Measurements from ENCODE around the gene FOXR1.
"Not testable (repeated sequence)": the region's sequence is repeated elsewhere in the genome, so short reads cannot be mapped to it uniquely, and the experiment has no call there.

The FOXR1 gene

GRCh38 chr11:118998388-118998717 is 26.8 kb downstream of the FOXR1 start:
- DNase-seq = no peak

DNA sequence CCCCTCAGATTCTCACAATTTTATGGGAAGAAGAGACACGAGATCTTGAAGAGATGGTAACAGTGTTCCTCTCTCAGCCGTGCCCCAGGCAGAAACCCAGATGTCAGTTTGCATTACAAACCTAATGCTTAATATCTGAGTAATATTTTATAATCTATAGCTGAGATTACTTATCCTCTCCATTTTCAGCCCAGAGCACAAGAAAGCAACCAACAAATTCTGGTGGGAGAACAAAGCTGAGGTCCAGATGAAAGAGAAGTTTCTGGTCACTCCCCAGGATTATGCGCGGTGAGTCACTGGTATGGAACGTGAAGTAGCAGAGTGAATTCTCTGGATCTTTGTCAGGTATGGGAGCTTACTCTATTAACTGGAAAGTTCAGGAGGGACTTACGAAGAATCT is 27.3 kb downstream of the FOXR1 start:
- DNase-seq = no peak

- no peak for DNase-seq
Observed at GRCh38 chr11:119000906-119001305, 29.3 kb downstream of the FOXR1 start.

DNA sequence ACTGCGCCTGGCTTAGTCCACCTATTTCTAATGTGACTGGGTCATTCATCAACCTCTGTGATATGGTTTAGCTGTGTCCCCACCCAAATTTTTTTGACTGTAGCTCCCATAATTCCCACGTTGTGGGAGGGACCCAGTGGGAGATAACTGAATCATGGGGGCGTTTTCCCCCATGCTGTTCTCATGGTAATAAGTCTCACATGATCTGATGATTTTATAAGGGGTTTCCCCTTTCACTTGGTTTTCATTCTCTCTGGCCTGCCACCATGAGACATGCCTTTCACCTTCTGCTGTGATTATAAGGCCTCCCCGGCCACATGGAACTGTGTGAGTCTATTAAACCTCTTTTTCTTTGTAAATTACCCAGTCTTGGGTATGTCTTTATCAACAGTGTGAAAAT is 35.1 kb downstream of the FOXR1 start:
- no peak for DNase-seq

- DNase-seq = no peak
Observed at GRCh38 chr11:119011476-119012053, 40.0 kb downstream of the FOXR1 start.

GRCh38 chr11:119012629-119013170 is 41.1 kb downstream of the FOXR1 start:
- DNase-seq = no peak

GRCh38 chr11:119014209-119014924 is 42.8 kb downstream of the FOXR1 start:
- DNase-seq = no peak

DNA sequence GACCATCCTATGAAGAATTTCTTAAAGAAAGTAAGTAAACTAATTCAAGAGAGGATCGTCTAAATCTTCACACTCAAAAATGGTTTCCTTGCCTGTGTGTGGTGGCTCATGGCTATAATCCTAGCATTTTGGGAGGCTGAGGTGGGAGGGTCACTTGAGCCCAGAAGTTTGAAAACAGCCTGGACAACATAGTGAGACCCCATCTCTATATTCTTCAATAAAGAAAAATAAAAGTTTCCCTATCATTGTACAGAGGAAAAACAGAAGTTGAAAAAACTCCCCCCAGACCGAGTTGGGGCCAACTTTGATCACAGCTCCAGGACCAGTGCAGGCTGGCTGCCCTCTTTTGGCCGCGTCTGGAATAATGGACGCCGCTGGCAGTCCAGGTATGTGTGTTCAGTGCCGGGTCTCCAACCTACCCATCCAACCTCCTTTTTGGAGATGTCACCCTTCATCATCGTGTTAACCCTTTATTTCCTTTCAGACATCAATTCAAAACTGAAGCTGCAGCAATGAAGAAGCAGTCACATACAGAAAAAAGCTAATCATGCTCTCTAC is 43.6 kb downstream of the FOXR1 start:
- no peak for DNase-seq

DNA sequence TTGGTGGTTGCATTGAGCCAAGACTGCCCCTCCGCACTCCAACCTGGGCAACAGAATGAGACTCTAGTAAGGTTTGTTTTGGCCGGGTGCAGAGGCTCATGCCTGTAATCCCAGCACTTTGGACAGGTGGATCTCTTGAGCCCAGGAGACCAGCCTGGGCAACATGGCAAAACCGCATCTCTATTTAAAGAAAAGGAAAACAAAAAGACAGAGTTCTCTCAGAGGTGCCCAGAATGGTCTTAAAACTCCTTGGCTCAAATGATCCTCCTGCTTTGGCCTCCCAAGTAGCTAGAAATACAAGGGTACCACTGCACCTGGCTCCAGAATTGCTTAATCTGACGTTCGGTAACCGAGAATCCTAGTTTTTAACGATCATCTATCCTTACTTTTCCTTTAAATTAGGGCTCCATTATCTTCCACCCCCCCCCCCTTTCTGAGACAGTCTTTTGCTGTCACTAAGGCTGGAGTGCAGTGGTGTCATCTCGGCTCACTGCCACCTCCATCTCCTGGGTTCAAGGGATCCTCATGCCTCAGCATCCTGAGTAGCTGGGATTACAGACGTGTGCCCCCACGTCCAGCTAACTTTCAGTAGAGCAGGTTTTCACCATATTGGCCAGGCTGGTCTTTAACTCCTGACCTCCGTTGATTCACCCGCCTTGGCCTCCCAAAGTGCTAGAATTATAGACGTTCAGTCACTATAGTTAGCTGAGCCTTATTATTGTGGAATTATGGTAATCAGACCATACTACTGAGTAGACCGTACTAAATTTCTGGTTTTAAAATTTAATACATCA is 44.9 kb downstream of the FOXR1 start:
- no peak for DNase-seq

DNA sequence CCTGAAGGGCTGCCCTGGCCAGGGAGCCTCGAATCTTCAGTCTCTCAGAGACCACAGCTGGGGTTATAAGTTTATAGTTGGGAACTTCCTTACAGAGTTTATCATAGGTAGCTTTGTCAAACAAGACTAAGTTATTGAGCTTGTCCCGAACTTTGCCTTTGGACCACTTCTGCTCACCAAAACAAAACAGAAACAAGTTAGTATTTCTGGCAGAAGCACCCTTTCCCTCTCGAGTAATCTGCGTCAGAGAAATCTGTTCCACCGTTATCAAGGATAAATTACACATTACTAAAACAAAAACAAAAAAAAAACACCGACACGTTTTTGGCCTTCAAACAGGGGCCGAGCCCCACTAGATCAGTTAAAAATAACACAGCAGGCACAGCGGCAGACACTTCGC is 45.8 kb downstream of the FOXR1 start:
- not testable (repeated sequence) for DNase-seq

DNA sequence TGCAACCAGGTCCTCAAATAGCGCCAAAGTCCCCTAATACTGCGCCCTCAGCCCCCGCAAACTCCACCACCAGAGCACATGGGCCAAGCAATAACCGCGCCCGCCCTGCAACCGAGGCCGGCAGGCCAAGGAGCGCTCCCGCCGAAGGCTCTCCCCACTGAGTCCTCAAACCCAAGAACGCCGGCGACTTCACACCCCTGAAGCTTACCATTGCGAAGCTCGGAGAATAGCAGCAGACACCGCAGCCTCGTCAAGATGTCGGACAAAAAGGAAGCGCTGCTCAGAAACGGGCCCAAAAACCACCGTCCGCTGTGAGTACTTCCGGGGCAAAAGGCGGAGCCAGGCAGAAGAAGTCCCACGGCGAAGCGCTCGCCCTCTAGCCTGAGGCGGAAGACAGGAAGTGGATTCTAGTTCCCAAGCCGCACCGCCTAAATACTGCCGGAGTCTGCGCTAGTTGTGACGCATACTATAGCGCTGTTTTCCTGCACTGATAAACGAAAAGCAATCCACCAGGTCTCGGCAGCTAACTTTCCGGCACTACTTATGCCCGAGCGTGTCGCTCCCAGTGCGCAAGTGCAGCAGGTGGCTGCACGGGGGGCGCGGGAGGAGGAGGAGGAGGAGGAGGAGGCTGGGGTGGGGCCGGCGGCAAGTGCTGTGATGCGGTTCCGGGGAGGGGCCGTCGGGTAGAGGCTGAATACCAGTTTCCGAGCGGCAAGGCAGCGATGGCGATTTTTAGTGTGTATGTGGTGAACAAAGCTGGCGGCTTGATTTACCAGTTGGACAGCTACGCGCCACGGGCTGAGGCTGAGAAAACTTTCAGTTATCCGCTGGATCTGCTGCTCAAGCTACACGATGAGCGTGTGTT is 46.7 kb downstream of the FOXR1 start, which contains the start of the genes RPS25 and TRAPPC4:
Gene RPS25, minus strand, starts transcription at position 270 of the 865 bp plus-strand sequence. Its CDS starts 59 bp downstream, at position 211.
Gene TRAPPC4, plus strand, starts transcription at position 693 of the 865 bp plus-strand sequence. Its CDS starts 30 bp downstream, at position 723.
- DNase-seq = peak; percentile 100

GRCh38 chr11:119019996-119020395 is 48.4 kb downstream of the FOXR1 start:
- DNase-seq = no peak

DNA sequence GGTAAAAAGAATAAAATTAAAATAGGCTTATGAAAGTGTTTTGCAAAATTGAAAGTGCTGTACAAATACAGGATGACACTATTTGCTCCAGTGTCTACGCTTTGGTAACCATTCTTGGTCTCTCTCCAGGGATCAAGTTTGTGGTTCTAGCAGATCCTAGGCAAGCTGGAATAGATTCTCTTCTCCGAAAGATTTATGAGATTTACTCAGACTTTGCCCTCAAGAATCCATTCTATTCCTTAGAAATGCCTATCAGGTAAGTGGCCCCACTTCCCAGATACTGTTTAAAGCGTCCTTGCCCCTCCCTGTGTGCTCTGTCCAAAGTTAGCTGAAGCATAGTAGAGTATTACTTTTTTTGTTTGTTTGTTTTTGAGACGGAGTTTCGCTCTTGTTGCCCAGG is 50.1 kb downstream of the FOXR1 start:
- DNase-seq = no peak

DNA sequence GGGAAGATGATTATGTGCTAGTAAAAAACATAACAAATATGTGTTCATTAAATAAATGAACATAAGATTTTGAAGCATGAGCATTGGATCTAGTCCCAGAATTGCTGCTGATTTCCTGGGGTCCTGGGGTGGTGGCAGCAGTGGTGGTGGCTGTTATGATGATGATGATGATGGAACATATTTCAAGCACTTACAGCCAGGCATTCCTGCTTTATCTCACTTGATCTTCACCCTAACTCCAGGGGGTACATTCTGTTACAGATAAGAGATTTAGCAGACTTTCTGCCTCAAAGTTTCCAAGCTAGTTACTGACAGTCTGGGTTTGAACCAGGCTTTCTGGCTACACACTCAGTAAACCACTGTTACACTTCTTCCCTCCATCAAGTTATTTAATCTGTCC is 52.2 kb downstream of the FOXR1 start:
- DNase-seq = no peak

- DNase-seq = no peak
Observed at GRCh38 chr11:119024430-119025098, 53.0 kb downstream of the FOXR1 start.

GRCh38 chr11:119025099-119025473 is 53.5 kb downstream of the FOXR1 start:
- DNase-seq = no peak

DNA sequence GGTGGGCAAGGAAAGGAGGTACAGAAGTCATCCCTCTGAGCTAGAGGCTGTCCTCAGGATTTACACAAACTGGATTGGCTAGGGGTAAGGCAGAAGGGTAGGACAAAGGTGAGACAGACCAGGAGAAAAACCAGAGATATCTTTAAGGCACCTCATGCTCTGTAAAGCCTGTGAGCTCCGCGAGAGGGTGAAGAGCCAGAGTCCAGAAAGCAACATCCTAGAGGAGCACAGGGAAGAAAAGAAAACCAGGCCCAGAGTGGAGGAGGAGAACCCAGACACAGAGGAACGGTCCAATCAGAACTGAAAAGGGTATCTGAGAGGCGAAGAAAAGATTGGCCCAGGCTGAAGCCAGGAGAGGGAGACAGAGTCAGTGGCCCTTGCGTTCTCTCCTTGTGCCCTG is 54.0 kb downstream of the FOXR1 start:
- DNase-seq = no peak

DNA sequence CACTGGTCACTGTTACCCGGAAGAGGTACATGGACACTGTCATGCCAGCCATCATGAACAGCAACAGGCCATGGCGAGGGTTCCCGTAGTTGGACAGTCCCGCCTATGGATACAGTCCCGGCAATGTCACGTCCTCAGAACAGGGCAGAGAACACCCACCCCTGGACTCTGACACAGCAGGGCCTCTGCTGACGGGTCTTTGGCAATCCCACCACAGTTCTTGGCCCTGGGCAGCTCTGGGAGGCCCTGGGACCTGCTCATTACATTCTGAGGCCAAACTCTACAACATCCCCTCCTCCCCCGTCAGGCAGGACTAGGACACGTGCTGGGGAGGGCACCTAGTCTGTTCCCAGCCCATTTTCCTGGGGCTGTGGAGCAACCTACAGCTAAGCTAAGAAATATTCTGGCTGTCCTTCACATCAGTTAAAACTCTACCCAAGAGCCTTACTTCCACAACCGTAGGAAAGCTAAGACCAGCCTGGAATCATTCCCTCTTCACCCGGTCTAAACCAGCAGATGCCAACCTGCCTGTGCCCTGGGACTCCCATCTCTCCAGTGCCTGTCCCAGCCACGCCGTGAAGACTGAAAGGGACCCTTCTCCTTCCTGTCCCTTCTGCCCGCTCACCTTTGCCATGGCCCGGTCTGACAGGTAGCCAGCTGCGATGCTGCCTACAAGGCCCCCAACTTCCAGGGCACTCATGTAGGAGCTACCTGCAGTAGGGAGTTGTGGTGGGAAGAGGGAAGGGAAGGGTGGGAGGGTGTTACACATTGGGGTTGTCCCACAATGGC is 54.6 kb downstream of the FOXR1 start:
- DNase-seq = no peak

DNA sequence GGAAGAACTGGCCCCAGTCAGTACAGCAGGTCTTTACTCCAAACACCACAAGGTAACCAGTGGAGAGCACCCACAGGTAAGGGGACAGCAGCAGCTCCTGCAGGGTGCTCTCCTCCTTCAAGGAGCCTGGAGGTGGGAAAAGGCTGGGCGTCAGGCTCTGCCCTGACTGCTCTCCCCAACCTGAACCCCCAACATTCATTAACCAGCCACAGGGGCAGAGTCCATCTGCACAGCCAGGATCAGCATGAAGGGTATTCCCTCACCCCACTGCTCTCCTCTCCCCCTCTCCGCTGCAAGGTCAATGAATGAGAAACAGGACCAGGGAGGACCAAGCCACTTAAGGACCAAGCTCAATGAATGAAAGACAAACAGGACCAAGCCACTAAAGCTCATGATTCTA is 55.4 kb downstream of the FOXR1 start:
- DNase-seq = no peak

DNA sequence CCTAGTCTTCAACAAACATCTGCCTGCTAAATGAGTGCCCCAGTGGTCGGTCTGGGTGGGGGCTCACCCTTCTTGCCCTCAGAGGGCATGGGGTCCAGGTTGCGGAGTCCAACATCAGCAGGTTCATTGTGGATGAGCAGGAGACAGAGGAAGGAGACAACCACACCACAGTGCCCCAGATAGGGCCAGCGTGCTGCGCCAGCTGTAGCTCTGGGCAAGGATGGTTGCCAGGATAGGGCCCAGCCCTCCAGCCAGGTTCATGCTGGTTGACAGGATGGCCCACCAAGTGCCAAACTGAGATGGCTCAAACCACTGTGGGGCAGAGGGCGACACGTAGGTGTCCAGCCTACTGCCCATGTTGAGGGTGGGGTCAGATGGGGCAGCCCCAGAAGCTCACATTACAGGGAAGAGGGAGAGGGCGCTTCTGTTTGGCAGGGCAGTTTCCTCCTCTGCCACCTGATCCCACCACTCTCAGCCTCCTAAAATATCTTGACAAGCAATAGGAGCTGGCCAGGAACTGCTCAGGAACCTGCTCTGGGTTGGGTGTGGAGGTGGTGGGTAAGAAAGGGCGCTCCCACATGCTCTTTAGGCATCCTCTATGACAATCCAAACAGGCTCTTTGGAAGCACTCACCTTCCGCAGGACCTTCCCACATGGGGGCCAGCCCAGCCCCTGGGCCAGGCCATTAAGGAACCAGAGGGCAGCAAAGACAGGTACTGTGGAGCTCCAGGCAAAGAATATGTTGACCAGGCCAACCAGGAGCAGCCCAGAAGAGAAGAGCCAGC is 56.2 kb downstream of the FOXR1 start:
- no peak for DNase-seq

Data from GF-D8 (cell line).